Measurements from ENCODE around the gene POFUT2. TPM values are rescaled to one million over a fixed set of nuclear protein-coding genes. Genes with fewer than 3 reads are reported as not detected.

POFUT2 gene
- total and polyA plus RNA-seq, 9 donors: 25.7 to 52.9 (median 40.1) TPM

DNA sequence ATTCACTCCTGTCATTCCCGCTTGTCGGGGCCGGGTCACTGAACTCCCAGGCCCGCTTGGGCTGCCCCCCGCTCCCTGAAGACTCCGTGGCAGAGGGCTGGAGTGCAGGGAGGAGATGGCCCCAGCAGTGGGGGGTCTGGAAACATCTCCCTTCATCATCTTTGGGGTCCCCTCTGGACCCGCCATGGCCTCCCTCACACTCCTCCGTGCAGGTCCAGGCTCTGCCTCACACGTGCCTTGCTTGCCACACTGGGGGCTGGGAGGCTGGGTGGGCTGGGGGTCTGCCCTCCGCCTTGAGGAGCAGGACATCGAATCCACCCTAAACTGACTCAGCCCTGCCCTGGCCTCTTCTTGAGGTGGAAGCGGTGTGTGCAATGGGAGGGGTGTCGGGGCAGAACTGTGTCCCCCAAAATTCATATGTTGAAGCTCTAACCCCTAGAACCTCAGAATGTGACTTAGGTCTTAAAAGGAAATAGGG is 35.2 kb downstream of the POFUT2 start:
- H3K27me3 ChIP-seq: no peaks in the 10 kb centered on the region
- intact Hi-C loops (cut with DNase I): no loop called here
- H3K4me3 ChIP-seq: no peak overlapping the region
- peak in 1 of 5 donors; percentile 7 for DNase-seq
- H3K27ac ChIP-seq: no peak overlapping the region
- H3K4me1 ChIP-seq (ENCODE audit: insufficient read depth): peaks cover 4% of the 10 kb centered on the region
- H3K36me3 ChIP-seq: no peaks in the 10 kb centered on the region
- H3K9me3 ChIP-seq: no peaks in the 10 kb centered on the region
- TF ChIP-seq POLR2A (IDR thresholded peaks at IDR 0.05) (no peak), EP300 (IDR thresholded peaks at IDR 0.05) (no peak), CTCF (IDR thresholded peaks at IDR 0.05) (no peak)
- WGBS, 3 donors: 87 to 95% (median 93%) methylated on average over 12 to 13 of the region's 13 CpGs

GRCh38 chr21:45251635-45252447 is 35.9 kb downstream of the POFUT2 start:
- 91 to 96% (median 92%) methylated on average over 27 to 28 of the region's 28 CpGs for WGBS, 3 donors
- DNase-seq: peak in 1 of 5 donors; percentile 9
- Histone ChIP-seq H3K4me1 (ENCODE audit: insufficient read depth) (peaks cover 4% of the 10 kb centered on the region), H3K27ac (no peak overlapping the region), H3K27me3 (no peaks in the 10 kb centered on the region), H3K36me3 (no peaks in the 10 kb centered on the region), H3K9me3 (no peaks in the 10 kb centered on the region), H3K4me3 (no peak overlapping the region)
- TF ChIP-seq POLR2A (IDR thresholded peaks at IDR 0.05): no peak
- no peak for TF ChIP-seq EP300 (IDR thresholded peaks at IDR 0.05)
- no peak for TF ChIP-seq CTCF (IDR thresholded peaks at IDR 0.05)
- intact Hi-C loops (cut with DNase I): no loop called here

DNA sequence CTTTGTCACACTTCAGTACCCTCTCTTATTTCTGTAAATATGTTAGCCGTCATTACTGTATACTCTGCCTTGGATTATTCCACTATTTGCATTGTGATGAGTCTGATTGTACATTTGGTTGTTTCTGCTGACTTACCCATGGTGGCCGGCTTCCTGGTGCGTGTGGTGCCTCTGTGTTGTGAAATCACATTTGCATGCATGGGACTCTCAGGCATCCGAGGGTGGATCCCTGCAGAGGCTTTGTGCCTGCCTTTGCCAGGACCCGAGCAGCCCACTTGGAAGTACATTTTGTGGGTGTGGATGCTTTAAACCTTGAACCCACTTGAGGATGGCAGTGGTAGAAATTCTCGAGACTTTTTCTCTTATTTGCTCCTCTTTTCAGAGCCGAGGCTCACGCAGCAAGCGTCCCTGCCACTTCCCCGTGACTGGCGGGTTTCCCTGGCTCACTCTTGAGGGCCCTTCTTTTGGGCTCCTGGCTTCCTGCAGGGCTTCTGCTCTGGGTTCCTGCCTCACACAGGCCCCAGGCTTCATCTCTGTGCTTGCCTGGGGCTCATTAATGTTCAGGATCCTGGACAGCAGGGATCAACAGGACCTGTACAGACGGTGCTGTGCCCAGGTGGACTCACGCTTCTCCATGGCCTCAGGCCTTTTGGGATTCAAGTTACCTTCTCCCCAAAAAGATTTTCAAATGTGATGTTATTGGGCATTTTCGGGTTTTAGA is 36.6 kb downstream of the POFUT2 start:
- no peaks in the 10 kb centered on the region for H3K9me3 ChIP-seq
- DNase-seq: no peak
- no peaks in the 10 kb centered on the region for H3K36me3 ChIP-seq
- no peaks in the 10 kb centered on the region for H3K27me3 ChIP-seq
- 88 to 95% (median 88%) methylated on average over 14 of the region's 14 CpGs for WGBS, 3 donors
- H3K4me3 ChIP-seq: no peak overlapping the region
- TF ChIP-seq POLR2A (IDR thresholded peaks at IDR 0.05) (no peak), EP300 (IDR thresholded peaks at IDR 0.05) (no peak), CTCF (IDR thresholded peaks at IDR 0.05) (no peak)
- intact Hi-C loops (cut with DNase I): no loop called here
- H3K4me1 ChIP-seq (ENCODE audit: insufficient read depth): peaks cover 4% of the 10 kb centered on the region
- no peak overlapping the region for H3K27ac ChIP-seq

- Histone ChIP-seq H3K36me3 (no peaks in the 10 kb centered on the region), H3K27ac (no peak overlapping the region), H3K4me3 (no peak overlapping the region), H3K27me3 (no peaks in the 10 kb centered on the region), H3K4me1 (ENCODE audit: insufficient read depth) (peaks cover 4% of the 10 kb centered on the region), H3K9me3 (no peaks in the 10 kb centered on the region)
- no peak for DNase-seq
- intact Hi-C loops (cut with DNase I): no loop called here
- no peak for TF ChIP-seq POLR2A (IDR thresholded peaks at IDR 0.05)
- TF ChIP-seq EP300 (IDR thresholded peaks at IDR 0.05): no peak
- WGBS, 3 donors: 90 to 91% (median 90%) methylated on average over 3 of the region's 3 CpGs
These were observed 37.4 kb downstream of the POFUT2 start for GRCh38 chr21:45250272-45250671.

Data from ovary (tissue), 9 donors.